ENCODE results near the gene APOD. TPM values are rescaled to one million over a fixed set of nuclear protein-coding genes. Genes with fewer than 3 reads are reported as not detected.
A peak's percentile ranks its signal among the peaks of the same experiment; 100 is the strongest.
"Not testable (repeated sequence)": the region's sequence is repeated elsewhere in the genome, so short reads cannot be mapped to it uniquely, and the experiment has no call there.

APOD gene
- total RNA-seq, result 100 to 1,000 TPM; 177 to 341 (median 313) TPM

DNA sequence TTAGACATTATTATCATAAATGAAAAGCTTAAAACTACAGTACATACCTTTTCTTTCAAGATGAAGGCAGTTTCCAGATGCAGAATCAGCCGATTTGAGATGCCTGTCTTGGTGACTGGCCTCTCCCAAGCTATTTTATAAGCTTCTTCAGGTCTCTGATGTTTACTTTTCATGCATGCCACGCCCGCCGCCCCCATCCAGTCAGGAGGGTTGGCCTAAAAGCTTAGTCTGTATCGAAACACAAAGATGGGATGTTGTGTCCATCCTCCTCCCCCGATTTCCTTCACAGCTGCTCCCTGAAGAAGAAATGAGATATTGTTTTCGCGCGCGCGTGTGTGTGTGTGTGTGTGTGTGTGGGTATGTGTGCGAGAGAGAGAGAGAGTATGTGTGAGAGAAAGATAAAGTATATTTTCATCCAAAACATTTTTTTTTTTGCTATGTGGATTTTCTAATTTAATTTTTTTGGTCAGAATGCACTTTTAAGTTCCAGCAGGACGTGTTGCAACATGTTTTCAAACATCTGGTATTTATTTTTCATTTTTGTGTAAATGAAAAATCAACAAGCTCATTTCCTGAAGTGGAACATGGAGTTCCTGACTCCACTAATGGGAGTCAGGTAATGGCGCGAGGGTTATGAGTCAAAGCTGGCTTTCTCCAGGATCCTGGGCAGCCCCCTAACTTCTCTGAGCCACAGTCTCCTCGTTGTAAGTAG, at the start of gene APOD:
TSS of gene APOD (minus strand) at position 110 of the 712 bp plus-strand sequence. CDS start 4,479 bp downstream, outside the sequence.
- Histone ChIP-seq H3K9me3 (no peaks in the 10 kb centered on the region), H3K36me3 (no peaks in the 10 kb centered on the region), H3K27me3 (no peaks in the 10 kb centered on the region), H3K4me1 (peaks cover 16% of the 10 kb centered on the region), H3K27ac (peak within 1 kb of the TSS; percentile 77), H3K4me3 (peak within 1 kb of the TSS; percentile 44)
- peak; percentile 83 to 84 for DNase-seq (ENCODE audit: low spot score in 2 of 2)
- TF ChIP-seq POLR2AphosphoS5 (IDR thresholded peaks at IDR 0.05) (no peak), EP300 (IDR thresholded peaks at IDR 0.05) (no peak), POLR2A (IDR thresholded peaks at IDR 0.05) (no peak)
- TF ChIP-seq, protein P1, sequence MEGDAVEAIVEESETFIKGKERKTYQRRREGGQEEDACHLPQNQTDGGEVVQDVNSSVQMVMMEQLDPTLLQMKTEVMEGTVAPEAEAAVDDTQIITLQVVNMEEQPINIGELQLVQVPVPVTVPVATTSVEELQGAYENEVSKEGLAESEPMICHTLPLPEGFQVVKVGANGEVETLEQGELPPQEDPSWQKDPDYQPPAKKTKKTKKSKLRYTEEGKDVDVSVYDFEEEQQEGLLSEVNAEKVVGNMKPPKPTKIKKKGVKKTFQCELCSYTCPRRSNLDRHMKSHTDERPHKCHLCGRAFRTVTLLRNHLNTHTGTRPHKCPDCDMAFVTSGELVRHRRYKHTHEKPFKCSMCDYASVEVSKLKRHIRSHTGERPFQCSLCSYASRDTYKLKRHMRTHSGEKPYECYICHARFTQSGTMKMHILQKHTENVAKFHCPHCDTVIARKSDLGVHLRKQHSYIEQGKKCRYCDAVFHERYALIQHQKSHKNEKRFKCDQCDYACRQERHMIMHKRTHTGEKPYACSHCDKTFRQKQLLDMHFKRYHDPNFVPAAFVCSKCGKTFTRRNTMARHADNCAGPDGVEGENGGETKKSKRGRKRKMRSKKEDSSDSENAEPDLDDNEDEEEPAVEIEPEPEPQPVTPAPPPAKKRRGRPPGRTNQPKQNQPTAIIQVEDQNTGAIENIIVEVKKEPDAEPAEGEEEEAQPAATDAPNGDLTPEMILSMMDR (IDR thresholded peaks at IDR 0.05), result no peak
- WGBS, result 27% methylated on average over 16 of the region's 16 CpGs

DNA sequence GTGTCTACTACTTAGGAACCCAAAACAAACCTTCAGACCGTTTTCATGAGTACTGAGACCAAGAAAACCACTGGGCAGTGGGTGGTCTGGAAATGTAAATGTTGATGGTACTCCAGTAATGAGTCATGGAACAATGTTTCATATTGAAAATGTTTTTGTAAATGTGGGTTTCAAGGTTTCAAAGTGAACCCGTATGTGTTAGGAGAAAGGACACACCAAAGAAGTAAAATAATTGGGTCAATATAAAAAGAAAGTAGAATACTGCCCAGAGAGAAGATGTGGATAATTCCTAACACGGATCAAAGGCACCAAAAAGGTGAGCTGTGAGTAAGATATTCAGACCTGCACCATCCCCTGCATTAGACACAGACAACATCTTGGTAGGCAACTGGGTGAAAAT, 49.6 kb upstream of the APOD start:
- WGBS, result 61% methylated on average over 2 of the region's 3 CpGs
- DNase-seq (ENCODE audit: low spot score in 2 of 2); H3K4me3 ChIP-seq; H3K4me1 ChIP-seq; H3K36me3 ChIP-seq; H3K9me3 ChIP-seq; H3K27ac ChIP-seq; H3K27me3 ChIP-seq: not testable (repeated sequence)

DNA sequence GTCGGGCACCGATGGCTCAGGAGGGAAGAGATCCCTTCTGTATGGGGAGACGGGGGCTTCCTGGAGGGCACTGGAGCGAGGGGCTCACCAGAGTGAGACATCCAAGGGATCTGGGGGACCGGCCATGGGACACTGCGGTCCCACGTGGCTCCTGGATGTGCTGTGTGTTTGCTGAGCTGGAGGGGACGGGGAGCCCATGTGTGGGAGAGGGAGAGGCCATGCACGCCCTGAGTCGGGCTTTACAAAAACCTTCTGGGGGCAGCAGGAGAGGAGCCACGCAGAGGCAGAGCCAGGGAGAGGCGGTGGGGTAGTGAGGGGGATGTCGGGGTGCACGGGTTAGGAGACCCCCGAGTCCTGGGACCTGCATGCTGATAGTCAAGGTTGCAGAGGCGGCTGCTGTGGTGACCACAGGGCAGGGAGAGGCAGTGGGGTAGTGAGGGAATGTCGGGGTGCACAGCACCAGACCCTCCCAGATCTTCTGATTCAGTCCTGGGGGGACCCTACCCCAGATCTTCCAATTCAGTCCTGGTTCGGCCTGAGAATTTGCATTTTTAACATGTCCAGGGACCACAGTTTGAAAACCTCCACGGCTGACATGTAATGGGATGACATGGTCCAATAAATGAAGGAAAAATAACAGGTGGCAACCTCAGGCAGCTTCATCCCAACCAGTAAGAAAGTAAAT, 48.9 kb upstream of the APOD start:
- not testable (repeated sequence) for H3K4me3 ChIP-seq; H3K36me3 ChIP-seq; DNase-seq (ENCODE audit: low spot score in 2 of 2); H3K9me3 ChIP-seq; H3K4me1 ChIP-seq; H3K27me3 ChIP-seq; H3K27ac ChIP-seq
- 90% methylated on average over 18 of the region's 19 CpGs for WGBS

DNA sequence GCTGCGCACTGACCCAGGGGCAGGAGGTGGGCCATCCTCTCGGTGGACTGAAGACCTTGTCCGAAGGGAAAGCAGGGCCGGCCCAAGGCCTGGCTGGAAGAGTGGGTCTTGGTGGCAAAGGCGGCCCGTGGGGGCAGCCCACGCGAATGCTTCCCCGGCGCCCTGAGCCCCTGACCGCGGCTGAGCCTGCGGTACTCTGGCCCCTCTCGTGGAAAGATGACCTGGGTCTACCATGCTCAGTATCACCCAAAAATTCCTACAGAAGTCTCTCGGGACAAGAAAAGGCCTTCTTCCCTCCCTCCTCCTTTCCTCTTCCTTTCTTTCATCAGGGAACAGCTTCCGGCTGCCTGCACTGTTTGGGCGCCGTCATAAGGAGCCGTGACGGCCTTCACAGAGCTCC, 48.3 kb upstream of the APOD start:
- H3K4me1 ChIP-seq; H3K36me3 ChIP-seq; H3K9me3 ChIP-seq; H3K27ac ChIP-seq; H3K27me3 ChIP-seq; DNase-seq (ENCODE audit: low spot score in 2 of 2); H3K4me3 ChIP-seq: not testable (repeated sequence)
- WGBS, result 92% methylated on average over 5 of the region's 20 CpGs

DNA sequence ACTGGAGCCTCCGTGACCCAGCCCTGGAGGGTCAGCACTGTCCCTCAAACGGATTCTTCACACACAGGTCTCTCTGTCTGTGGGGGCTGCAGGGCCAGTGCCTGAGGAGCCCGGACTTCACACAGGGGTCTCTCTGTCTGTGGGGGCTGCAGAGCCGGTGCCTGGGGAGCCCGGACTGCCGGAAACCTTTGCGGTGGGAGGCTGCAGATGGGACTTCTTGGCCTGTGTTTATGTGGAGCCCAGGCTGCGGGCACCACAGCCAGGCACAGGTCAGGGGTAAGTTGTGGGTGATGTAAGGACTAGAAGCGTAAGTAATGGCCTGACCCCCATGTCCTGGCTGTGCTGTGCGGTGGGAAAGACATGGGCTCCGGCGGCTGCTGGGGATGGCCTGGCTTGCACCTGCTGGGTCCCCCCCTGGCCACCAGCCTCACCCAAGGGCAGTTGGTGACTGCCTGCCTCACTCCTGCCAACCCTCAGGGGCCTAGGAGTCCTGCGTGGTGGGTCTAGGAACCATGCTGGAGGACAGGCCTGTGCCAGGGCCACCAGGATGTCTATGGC, 47.3 kb upstream of the APOD start:
- H3K27ac ChIP-seq; H3K9me3 ChIP-seq; H3K4me3 ChIP-seq; DNase-seq (ENCODE audit: low spot score in 2 of 2); H3K4me1 ChIP-seq; H3K36me3 ChIP-seq; H3K27me3 ChIP-seq: not testable (repeated sequence)
- no CpG with 5 or more reads among the region's 13 CpGs for WGBS

DNA sequence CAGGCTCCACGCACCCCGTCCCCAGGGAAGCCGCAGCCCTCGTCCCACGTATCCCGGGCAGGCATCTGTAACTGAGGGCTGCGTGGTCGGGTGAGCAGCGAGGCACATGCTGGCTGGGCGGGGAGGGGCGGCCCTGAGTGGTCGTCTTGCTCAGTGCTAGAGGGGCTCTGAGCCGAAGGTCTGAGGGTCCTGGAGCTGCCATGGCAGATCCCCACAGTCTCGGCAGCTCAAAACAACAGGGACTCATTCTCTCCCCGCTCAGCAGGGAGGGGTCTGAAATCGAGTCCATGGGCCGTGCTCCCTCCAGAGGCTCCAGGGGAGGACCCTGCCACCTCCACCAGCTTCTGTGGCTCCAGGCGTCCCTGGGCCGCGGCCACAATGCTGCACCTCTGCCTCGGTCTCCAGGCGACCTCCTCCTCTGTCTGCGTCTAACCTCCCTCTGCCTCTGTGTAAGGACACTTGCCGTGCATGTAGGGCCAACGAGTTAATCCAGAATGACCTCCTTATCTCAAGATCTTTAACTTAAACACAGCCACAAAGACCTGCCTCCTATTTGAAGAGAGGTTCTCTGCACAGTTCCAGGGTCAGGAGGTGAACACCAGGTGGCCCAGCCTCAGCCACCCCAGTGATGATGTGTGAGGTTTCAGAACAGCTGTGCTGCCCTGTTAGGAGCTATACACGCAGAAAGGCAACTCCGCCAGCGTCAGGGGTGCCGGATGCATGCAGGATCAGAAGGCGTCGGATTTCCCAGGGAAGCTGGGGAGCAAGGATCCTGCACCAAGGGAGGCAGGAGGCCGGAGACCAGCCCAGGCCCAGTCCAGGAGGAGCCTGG, 46.6 kb upstream of the APOD start:
- 73% methylated on average over 8 of the region's 32 CpGs for WGBS
- H3K4me3 ChIP-seq; H3K36me3 ChIP-seq; H3K4me1 ChIP-seq; H3K9me3 ChIP-seq; H3K27me3 ChIP-seq; H3K27ac ChIP-seq; DNase-seq (ENCODE audit: low spot score in 2 of 2): not testable (repeated sequence)

DNA sequence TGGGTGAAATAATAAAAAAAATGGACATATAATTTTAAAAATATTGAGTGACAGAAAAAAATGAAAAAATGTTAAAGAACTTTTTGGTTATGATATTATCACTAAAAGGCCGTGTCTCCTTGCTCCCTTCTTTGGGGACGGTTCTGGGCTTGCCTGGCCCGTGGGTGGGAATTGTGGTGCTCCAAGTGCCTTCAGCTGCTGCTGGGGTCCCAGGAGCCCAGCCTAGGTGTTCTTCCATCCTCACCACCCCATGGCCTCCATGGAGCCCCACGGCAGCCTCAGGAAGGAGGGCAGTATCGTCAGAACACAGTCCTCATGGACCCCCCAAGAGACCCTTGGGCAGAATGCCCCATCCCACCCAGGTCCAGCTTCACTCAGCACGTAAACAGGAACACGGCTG, 45.9 kb upstream of the APOD start:
- H3K27ac ChIP-seq; DNase-seq (ENCODE audit: low spot score in 2 of 2); H3K4me3 ChIP-seq; H3K27me3 ChIP-seq; H3K36me3 ChIP-seq; H3K4me1 ChIP-seq; H3K9me3 ChIP-seq: not testable (repeated sequence)
- WGBS, result 79% methylated on average over 4 of the region's 7 CpGs

DNA sequence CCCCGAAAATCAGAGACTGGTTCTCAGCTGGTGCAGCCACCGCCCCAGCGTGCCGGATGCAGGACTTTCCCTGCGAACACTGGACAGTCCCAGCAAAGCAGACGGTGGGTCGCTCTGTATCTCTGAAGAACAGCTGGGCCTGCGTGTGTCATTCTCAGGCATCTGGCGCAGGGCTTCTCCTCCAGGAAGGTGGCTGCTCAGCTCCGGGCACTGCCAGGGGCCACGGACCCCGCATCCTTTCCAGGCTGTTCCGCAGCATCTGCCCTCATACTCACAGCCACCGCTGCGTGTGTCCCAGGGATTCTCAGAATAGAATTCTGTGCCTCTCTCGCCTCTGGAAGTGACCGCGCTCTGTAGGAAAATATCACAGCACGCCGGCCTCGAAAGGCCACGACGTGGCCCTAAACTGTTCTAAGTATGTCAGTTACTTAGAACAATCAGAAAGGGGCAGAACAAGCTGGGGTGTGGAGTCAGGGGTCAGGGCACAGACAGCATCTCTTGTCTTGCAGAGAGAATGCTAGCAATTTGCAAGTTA, 44.7 kb upstream of the APOD start:
- H3K27me3 ChIP-seq; H3K9me3 ChIP-seq; H3K36me3 ChIP-seq; H3K4me1 ChIP-seq; H3K4me3 ChIP-seq; H3K27ac ChIP-seq; DNase-seq (ENCODE audit: low spot score in 2 of 2): not testable (repeated sequence)
- 87% methylated on average over 23 of the region's 23 CpGs for WGBS

DNA sequence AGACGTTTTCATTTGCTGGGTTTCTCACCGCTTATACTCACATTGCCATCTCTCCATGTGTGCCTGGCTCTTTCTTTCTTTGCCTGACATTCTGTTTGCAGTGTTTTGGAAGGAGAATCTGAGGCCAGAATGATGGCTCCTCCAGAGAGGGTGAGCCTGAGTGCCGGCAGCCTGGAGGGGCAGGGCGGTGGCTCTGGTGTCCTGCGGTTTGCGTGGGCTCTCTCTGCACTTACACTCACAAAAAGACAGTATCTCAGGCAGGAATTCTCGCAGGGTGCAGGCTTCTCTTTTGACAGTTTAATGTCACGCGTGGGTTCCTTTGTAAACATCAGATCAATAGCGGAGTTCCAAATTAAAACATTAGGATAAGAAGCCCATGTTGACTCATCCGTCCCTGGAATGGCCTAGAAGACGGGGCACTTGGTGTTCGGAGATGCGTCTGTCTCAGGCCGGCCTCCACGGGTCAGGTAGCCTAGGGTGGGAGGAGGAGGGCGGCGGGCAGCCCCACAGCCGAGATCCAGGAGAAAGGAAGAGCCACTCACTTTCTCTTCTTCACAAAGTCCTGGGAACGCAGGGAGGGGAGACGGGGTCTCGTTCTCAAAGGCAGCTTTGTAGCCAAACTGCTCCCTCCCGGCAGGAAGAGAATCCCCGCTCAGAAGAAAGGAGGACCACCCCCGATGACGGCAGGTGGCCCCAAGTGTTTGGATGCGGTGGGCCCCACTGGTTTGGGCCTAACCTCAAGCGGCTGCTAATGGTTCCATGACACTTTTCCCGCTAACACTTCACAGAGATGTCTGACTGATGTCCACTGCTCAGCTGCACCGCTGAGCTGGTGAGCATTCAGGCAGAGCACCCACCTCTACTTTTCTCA, 44.0 kb upstream of the APOD start:
- not testable (repeated sequence) for H3K27me3 ChIP-seq; H3K4me1 ChIP-seq; H3K9me3 ChIP-seq; H3K36me3 ChIP-seq; H3K4me3 ChIP-seq; H3K27ac ChIP-seq; DNase-seq (ENCODE audit: low spot score in 2 of 2)
- WGBS, result 68% methylated on average over 30 of the region's 30 CpGs

DNA sequence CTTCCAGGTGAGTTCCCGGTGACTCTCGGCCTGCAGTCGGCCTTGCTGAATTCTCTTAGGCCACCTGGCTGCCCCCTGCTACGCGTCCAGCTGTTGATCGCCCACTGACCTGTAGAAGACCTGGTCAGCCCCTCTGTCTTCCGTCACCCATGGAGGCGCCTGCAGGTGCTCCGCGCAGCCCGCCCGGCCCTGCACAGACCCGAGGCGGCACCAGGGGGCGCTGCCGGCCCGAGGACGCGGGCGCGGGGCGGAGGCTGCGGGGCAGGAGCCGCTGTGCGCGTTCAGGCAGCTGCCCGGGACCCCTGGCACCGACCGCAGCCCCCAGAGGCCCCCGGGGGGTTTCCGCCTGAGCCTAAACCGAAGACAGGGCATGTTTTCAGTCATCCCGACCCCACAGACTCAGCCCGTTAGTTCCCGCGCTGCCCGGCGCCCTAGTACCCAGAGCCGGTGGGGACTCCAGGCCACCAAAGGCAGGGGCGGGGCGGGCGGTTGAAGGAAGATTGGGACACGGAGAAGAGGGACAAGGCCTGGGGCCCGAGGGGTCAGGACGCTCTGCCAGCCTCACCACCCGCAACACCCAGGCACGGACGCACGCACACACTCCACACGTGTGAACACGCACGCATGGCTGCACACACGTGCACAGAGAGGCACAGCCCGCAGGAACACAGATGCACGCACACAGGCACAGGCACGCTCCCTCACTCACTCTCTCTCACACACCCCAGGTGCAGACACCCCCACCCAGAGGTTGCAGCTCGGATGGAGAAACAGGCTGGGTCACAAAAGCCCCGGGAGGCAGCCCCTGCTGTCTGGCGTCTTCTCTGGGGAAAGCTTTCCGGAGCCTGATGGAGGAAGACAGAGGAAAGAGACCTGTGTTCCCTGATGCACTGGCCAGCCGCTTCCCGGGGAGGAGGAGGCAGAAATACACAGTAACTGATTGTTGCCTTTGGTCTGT, 41.1 kb upstream of the APOD start:
- DNase-seq (ENCODE audit: low spot score in 2 of 2); H3K9me3 ChIP-seq; H3K4me1 ChIP-seq; H3K27ac ChIP-seq; H3K36me3 ChIP-seq; H3K27me3 ChIP-seq: not testable (repeated sequence)
- H3K4me3 ChIP-seq, result peak overlapping the region; percentile 23
- WGBS, result 5% methylated on average over 4 of the region's 62 CpGs

Data from suprapubic skin (tissue), 4 donors.